Activated T-helper 1 cell treated with anti-CD3 and anti-CD28 coated beads, Interleukin-2, amount 50 U/mL, for 16 hours (primary cell): ENCODE measurements around the gene AGR3.

ENCODE experiments used
- DNase-seq, 2 donors: peaks; one replicate each; pipeline ENCODE4 v3.0.0-alpha.2; 2020; ENCODE audit warnings: low read depth in 1 of 2, low spot score in 1 of 2

AGR3 gene

GRCh38 chr7:16838386-16838785 is 43.4 kb downstream of the AGR3 start:
- no peak for DNase-seq

DNA sequence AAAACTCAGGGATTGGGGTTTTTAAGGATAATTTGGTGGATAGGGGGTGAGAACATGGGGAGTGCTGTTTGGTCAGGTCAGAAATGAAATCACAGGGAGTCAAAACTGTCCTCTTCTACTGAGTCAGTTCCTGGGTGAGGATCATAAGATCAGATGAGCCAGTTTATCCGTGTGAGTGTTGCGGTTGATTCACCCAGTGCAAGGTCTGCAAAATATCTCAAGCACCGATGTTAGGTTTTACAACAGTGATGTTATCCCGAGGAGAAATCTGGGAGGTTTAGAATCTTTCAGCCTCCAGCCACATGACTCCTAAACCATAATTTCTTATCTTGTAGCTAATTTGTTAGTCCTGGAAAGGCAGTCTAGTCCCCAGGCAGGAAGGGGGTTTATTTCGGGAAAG is 45.3 kb downstream of the AGR3 start:
- no peak for DNase-seq

- DNase-seq, result no peak
Observed at GRCh38 chr7:16833373-16833772, 48.4 kb downstream of the AGR3 start.

- no peak for DNase-seq
Observed at GRCh38 chr7:16826060-16826459, 55.7 kb downstream of the AGR3 start.

GRCh38 chr7:16822029-16822428 is 59.8 kb downstream of the AGR3 start:
- DNase-seq, result no peak

- DNase-seq, result no peak
Observed at GRCh38 chr7:16818732-16819131, 63.1 kb downstream of the AGR3 start.

DNA sequence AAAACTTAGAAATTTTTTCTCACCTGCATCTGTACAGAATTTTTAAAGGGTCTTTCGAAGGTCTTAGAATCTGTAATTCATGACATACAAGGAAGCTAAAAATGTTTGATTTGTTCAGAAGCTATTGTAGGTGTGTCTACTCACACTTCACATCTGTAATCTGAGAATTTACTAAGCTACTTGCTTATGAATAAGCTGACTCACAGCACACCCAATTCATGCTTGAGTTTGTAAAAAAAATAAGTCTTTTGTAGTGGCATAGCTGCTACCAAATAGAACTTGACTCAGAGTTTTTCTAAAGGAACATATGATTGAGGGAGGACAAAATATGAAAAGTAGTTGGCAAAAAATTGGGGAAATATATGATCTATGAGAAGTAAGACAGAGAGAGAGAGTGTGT is 64.2 kb downstream of the AGR3 start:
- DNase-seq, result no peak

DNA sequence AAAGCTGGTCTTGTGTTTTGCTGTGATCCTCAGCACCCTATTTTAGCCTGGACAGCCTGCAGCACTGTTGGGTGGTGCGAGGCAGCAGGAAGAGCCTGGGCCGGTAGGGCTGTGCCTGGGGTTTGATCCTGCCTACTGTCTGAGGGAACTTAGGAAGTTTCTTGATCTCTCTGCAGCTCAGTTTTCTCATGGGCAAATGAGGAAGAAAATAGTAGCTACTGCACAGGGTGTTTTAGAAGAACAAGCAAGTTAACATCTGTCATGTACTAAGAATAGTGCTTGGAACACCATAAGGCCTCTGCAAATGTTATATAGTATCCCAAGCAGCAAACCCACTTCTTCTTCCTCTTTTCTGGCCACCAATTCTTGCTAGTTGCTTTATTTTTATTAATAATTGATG is 65.0 kb downstream of the AGR3 start:
- DNase-seq, result no peak

GRCh38 chr7:16815001-16815400 is 66.8 kb downstream of the AGR3 start:
- DNase-seq, result no peak

- no peak for DNase-seq
Observed at GRCh38 chr7:16813232-16813616, 68.6 kb downstream of the AGR3 start.

DNA sequence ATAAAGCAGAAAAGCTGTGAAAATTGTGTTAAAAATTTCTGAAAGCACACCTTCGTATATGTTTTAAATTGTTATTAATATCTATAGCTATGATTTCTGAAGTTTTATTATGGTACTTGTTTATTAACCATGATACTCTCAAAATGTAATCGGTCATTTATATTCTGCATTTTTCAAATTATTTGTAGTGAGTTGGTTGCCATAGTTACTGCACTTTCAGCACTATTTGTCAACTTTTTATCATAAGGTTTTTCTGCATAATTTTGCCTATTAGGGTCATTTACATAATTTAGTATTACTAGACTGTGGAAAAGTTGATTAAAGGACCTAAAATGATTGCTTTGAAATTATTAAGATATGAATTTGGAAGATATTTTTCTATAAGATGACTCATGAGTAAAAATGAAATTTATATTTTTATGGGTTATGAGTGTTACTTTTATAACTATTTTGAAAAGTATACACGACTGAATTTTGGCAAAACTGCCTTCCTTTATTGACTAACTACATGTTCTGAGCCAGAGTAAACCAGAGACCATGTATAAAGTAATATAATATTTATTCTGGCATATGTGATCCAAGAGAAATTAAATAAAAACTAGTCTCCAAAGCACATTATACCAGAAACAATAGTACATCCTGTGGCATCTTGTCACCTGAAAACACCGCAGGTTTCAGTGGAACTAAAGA is 69.1 kb downstream of the AGR3 start:
- no peak for DNase-seq

DNA sequence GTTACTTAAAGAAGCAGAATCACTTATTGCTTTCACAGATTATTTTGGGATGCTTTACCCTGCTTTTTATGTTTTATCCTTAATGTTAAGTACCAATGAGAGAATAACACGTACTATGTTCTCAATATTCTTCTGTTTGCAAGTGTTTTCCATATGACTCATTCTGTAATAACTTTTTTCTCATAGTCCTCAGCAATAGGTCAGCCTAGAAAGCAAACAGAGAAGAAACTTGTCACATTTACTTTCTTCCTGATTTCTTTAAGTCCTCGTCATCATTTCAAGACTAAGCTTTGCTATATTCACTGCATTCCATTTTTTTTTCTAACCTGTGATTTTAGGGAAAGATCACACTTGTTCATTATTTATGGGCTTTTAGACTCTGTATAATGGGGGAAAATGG is 70.2 kb downstream of the AGR3 start:
- DNase-seq, result no peak

GRCh38 chr7:16810573-16810972 is 71.2 kb downstream of the AGR3 start:
- DNase-seq, result no peak

DNA sequence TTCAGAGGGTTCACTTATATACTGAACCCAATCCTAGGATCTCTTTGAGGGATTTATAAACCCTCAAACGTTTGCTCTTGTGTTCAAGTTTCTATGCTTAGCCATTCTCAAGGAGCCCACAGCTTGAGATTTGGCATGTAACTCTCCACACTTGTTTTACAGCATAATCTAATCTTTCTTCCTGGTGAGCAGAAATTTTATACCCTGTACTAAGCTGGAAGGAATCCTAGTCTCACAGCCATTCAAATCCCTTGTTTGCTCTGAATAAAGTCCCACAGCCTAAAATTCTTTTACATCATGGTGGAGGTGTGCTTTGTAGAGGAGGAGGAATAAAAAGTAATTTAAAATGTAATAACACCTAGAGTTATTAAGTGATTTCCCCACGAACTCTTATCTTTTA is 71.7 kb downstream of the AGR3 start:
- DNase-seq, result no peak
